ENCODE results near the gene SF3B3.

GRCh38 chr16:70561623-70562022 is 38.0 kb downstream of the SF3B3 start:
- no peak for TF ChIP-seq POLR2AphosphoS5 (IDR thresholded peaks at IDR 0.05; ENCODE audit: borderline replicate concordance, low read depth, low read length)
- TF ChIP-seq EZH2 (IDR thresholded peaks at IDR 0.05) = no peak
- TF ChIP-seq FOXP2 (optimal IDR thresholded peaks at IDR 0.05; ENCODE audit: control extremely low read depth, extremely low read length, insufficient read depth) = no peak
